H1 (cell line): ENCODE data around the gene VPS72. TPM values are rescaled to one million over a fixed set of nuclear protein-coding genes. Genes with fewer than 3 reads are reported as not detected.

Experiments used
- CTCF ChIA-PET: fragments of 300-600 bp; sonication (Branson Sonifier 250); formaldehyde crosslinking; loops from one replicate; lab custom pipeline; 2021; ENCODE audit not compliant: partially characterized antibody; lab: Charles Lee
- POLR2A ChIA-PET: fragments of 300-600 bp; sonication (Branson Sonifier 250); formaldehyde crosslinking; loops from one replicate; lab custom pipeline; 2021; ENCODE audit warnings: inconsistent platforms; ENCODE audit not compliant: partially characterized antibody; lab: Charles Lee
- DNase-seq, 2 experiments: peaks; one replicate each; pipeline versions ENCODE4 v3.0.0 to v3.0.0-alpha.2; 2010 to 2022; ENCODE audit warnings: low spot score in 2 of 2, low read depth in 1 of 2, mixed read lengths in 1 of 2
- FAIRE-seq: peaks from 2 replicates; lab custom pipeline; 2011; peaks lifted over from hg19 to GRCh38; lab: Jason Lieb, UNC
- H2AFZ ChIP-seq: 2 replicates; pipeline ENCODE4 v1.8.1; 2012; ENCODE audit warnings: low read length, inconsistent platforms
- H2AK5ac ChIP-seq: 2 replicates; pipeline ENCODE4 v1.6.1; 2013; ENCODE audit warnings: low read depth, low read length
- H2BK120ac ChIP-seq: replicated peaks from 2 replicates; pipeline ENCODE3; 2013; ENCODE audit warnings: low read depth, low read length, inconsistent platforms
- H2BK12ac ChIP-seq: 2 replicates; pipeline ENCODE4 v1.6.1; 2013; ENCODE audit warnings: low read depth, low read length
- H2BK15ac ChIP-seq: 2 replicates; pipeline ENCODE4 v1.6.1; 2013; ENCODE audit warnings: low read length
- H2BK20ac ChIP-seq: 2 replicates; pipeline ENCODE4 v1.6.1; 2013; ENCODE audit warnings: low read length
- H2BK5ac ChIP-seq: 2 replicates; pipeline ENCODE4 v1.6.1; 2013; ENCODE audit warnings: low read depth, low read length
- H3K14ac ChIP-seq: 2 replicates; pipeline ENCODE4 v1.6.1; 2013; ENCODE audit warnings: inconsistent platforms; ENCODE audit not compliant: insufficient read length
- H3K18ac ChIP-seq: 2 replicates; pipeline ENCODE4 v1.6.1; 2013; ENCODE audit warnings: low read length; ENCODE audit errors: extremely low read depth
- H3K23ac ChIP-seq: 2 replicates; pipeline ENCODE4 v1.6.1; 2013; ENCODE audit warnings: inconsistent platforms; ENCODE audit not compliant: insufficient read length
- H3K23me2 ChIP-seq: 2 replicates; pipeline ENCODE4 v1.6.1; 2013; ENCODE audit warnings: low read depth, low read length
- H3K27ac ChIP-seq: 2 replicates; pipeline ENCODE4 v1.6.1; 2011; ENCODE audit warnings: low read depth, low read length, inconsistent platforms
- H3K27me3 ChIP-seq, 4 experiments: replicated peaks in 1 of 4; 1 replicate in 1 of 4; 2 replicates in 3 of 4; pipeline versions ENCODE4 v1.6.1 to v1.8.1; 2011 to 2013; ENCODE audit warnings: low read length in 3 of 4, mild to moderate bottlenecking in 3 of 4, inconsistent platforms in 2 of 4, mixed read lengths in 2 of 4, moderate library complexity in 1 of 4; ENCODE audit not compliant: control insufficient read depth in 3 of 4, insufficient read depth in 3 of 4; ENCODE audit errors: extremely low read depth in 1 of 4
- H3K36me3 ChIP-seq, 4 experiments: 2 replicates each; pipeline versions ENCODE4 v1.6.1 to v1.8.1; 2011 to 2013; ENCODE audit warnings: mild to moderate bottlenecking in 4 of 4, low read length in 3 of 4, moderate library complexity in 2 of 4, control low read depth in 1 of 4, inconsistent platforms in 1 of 4; ENCODE audit not compliant: insufficient read depth in 4 of 4, control insufficient read depth in 2 of 4
- H3K4ac ChIP-seq: replicated peaks from 2 replicates; pipeline ENCODE3; 2013; ENCODE audit warnings: low read length, low read depth, mixed read lengths, inconsistent platforms; ENCODE audit not compliant: insufficient read length
- H3K4me1 ChIP-seq, 4 experiments: replicated peaks in 1 of 4; 1 replicate in 1 of 4; 2 replicates in 3 of 4; pipeline versions ENCODE4 v1.6.1 to v1.8.1; 2011 to 2013; ENCODE audit warnings: low read length in 3 of 4, inconsistent platforms in 2 of 4, mixed read lengths in 1 of 4; ENCODE audit not compliant: insufficient read depth in 4 of 4, control insufficient read depth in 3 of 4
- H3K4me2 ChIP-seq, 2 experiments: 2 replicates each; pipeline versions ENCODE4 v1.6.1 to v1.8.1; 2011 to 2013; ENCODE audit warnings: low read depth in 2 of 2, low read length in 2 of 2, control low read depth in 1 of 2, inconsistent platforms in 1 of 2, mild to moderate bottlenecking in 1 of 2; ENCODE audit not compliant: insufficient read depth in 1 of 2
- H3K4me3 ChIP-seq, 4 experiments: fragments of 200-600, 300-600 bp in 1 of 4; sonication (generic), shearing (Covaris generic), sonication (Bioruptor Twin) in 1 of 4; 2 replicates each; pipeline versions ENCODE4 v1.5.1 to v1.8.1; 2011 to 2016; ENCODE audit warnings: low read length in 4 of 4, low read depth in 3 of 4, control low read depth in 2 of 4, inconsistent platforms in 2 of 4, mild to moderate bottlenecking in 2 of 4, mixed read lengths in 1 of 4, moderate library complexity in 1 of 4; ENCODE audit not compliant: insufficient read depth in 2 of 4; ENCODE audit errors: extremely low read depth in 1 of 4
- H3K56ac ChIP-seq: replicated peaks from 2 replicates; pipeline ENCODE3; 2013; ENCODE audit warnings: low read depth, mild to moderate bottlenecking, mixed read lengths, low read length, inconsistent platforms; ENCODE audit not compliant: insufficient read length
- H3K79me1 ChIP-seq: 2 replicates; pipeline ENCODE4 v1.6.1; 2013; ENCODE audit warnings: low read depth, low read length, control low read depth
- H3K79me2 ChIP-seq, 2 experiments: 2 replicates each; pipeline versions ENCODE4 v1.6.1 to v1.8.1; 2012 to 2013; ENCODE audit warnings: low read length in 2 of 2, mild to moderate bottlenecking in 2 of 2, inconsistent platforms in 1 of 2; ENCODE audit not compliant: insufficient read depth in 2 of 2, control insufficient read depth in 1 of 2
- H3K9ac ChIP-seq, 4 experiments: replicated peaks in 1 of 4; 1 replicate in 1 of 4; 2 replicates in 3 of 4; pipeline versions ENCODE4 v1.6.1 to v1.8.1; 2011 to 2013; ENCODE audit warnings: low read depth in 3 of 4, low read length in 3 of 4, control low read depth in 2 of 4, mild to moderate bottlenecking in 2 of 4, moderate library complexity in 2 of 4, inconsistent platforms in 1 of 4; ENCODE audit errors: extremely low read depth in 1 of 4
- H3K9me3 ChIP-seq, 2 experiments: 2 replicates each; pipeline versions ENCODE4 v1.6.1 to v1.8.1; 2012 to 2013; ENCODE audit warnings: mild to moderate bottlenecking in 2 of 2, moderate library complexity in 2 of 2, control low read depth in 1 of 2, inconsistent platforms in 1 of 2, low read depth in 1 of 2, low read length in 1 of 2, mixed read lengths in 1 of 2; ENCODE audit not compliant: insufficient read depth in 2 of 2
- H4K20me1 ChIP-seq, 2 experiments: replicated peaks in 1 of 2; 2 replicates each; pipeline versions ENCODE3 to v1.8.1; 2011 to 2013; ENCODE audit warnings: inconsistent platforms in 2 of 2, low read length in 2 of 2, mild to moderate bottlenecking in 1 of 2; ENCODE audit not compliant: insufficient read depth in 2 of 2, control insufficient read depth in 1 of 2
- H4K5ac ChIP-seq: 2 replicates; pipeline ENCODE4 v1.6.1; 2013; ENCODE audit warnings: low read length, low read depth, mixed read lengths, inconsistent platforms; ENCODE audit not compliant: insufficient read length
- H4K8ac ChIP-seq: 2 replicates; pipeline ENCODE4 v1.8.0; 2013; ENCODE audit warnings: mild to moderate bottlenecking, moderate library complexity, low read length, inconsistent platforms; ENCODE audit not compliant: insufficient read depth; ENCODE audit errors: extremely low read depth
- H4K91ac ChIP-seq: replicated peaks from 2 replicates; pipeline ENCODE3; 2013; ENCODE audit warnings: low read length, mixed read lengths, inconsistent platforms; ENCODE audit not compliant: insufficient read length
- ASH2L ChIP-seq: fragments of 200-600, 300-600 bp; sonication (generic); IDR thresholded peaks from one replicate; pipeline ENCODE4 v1.7.1; 2017; ENCODE audit warnings: low read length
- CHD2 ChIP-seq: IDR thresholded peaks from 2 replicates; pipeline ENCODE4 v1.6.1; 2012; ENCODE audit warnings: low read length, improper control_type of control experiment
- CREB1 ChIP-seq: IDR thresholded peaks from 2 replicates; pipeline ENCODE4 v1.6.1; 2012; ENCODE audit warnings: inconsistent platforms
- HDAC6 ChIP-seq: IDR thresholded peaks from one replicate; pipeline ENCODE4 v1.7.1; 2012; ENCODE audit warnings: low read depth, mild to moderate bottlenecking, inconsistent platforms, low read length, moderate library complexity
- JUND ChIP-seq: IDR thresholded peaks from 2 replicates; pipeline ENCODE4 v1.6.1; 2011; ENCODE audit warnings: mild to moderate bottlenecking, improper control_type of control experiment, low read length
- KDM1A ChIP-seq: fragments of 200-600, 300-600 bp; sonication (generic); IDR thresholded peaks from 2 replicates; pipeline ENCODE4 v1.7.1; 2016; ENCODE audit warnings: mild to moderate bottlenecking, low read length, borderline replicate concordance
- KDM4A ChIP-seq: IDR thresholded peaks from one replicate; pipeline ENCODE4 v1.7.1; 2012; ENCODE audit warnings: low read depth, mild to moderate bottlenecking, moderate library complexity, low read length, inconsistent platforms; ENCODE audit not compliant: severe bottlenecking
- POLR2AphosphoS5 ChIP-seq: IDR thresholded peaks from 2 replicates; pipeline ENCODE4 v1.6.1; 2011; ENCODE audit warnings: low read depth, low read length
- POU5F1 ChIP-seq: IDR thresholded peaks from 2 replicates; pipeline ENCODE4 v1.6.1; 2011; ENCODE audit warnings: low read depth, mild to moderate bottlenecking, low read length, moderate library complexity
- RBBP5 ChIP-seq: IDR thresholded peaks from 2 replicates; pipeline ENCODE4 v1.7.1; 2012; ENCODE audit warnings: low read depth, mild to moderate bottlenecking, inconsistent platforms, low read length, moderate library complexity, borderline replicate concordance
- WGBS, 2 experiments: shearing (Covaris generic) in 1 of 2; methylation state at CpG; one replicate each; pipeline versions ENCODE4 v1.1.6 to v1.1.7; 2013 to 2015; ENCODE audit warnings: low lambda C conversion rate in 2 of 2, mixed read lengths in 2 of 2, inconsistent platforms in 1 of 2, low coverage in 1 of 2, missing lambda C conversion rate in 1 of 2; ENCODE audit not compliant: insufficient replicate concordance in 2 of 2, insufficient coverage in 1 of 2, insufficient read length in 1 of 2; ENCODE audit errors: extremely low coverage in 1 of 2, missing lambda C conversion rate in 1 of 2; 5-methylcytosine and 5-hydroxymethylcytosine counted together
- polyA plus RNA-seq, 7 experiments: library from polyadenylated mRNA; depleted of rRNA in 3 of 7; stranded (reverse) in 5 of 7; unstranded in 2 of 7; fragments of >200 nt in 5 of 7; fragments of 200-250 nt in 2 of 7; gene quantifications; 1 replicate in 5 of 7; 2 replicates in 1 of 7; 4 replicates in 1 of 7; pipeline versions ENCODE4 v1.2.1 to v1.2.3, GENCODE V29; 2011 to 2013; ENCODE audit warnings: missing spikeins in 2 of 7, mixed read lengths in 2 of 7
- total RNA-seq: library from RNA; stranded (reverse); fragmentation: NEBNext Ultra II Directional; extraction: Animal tissue kit (Norgen Biotek cat#: 25700); gene quantifications from 2 replicates; pipeline ENCODE4 v1.2.1, GENCODE V29; 2021
- TF ChIP-seq, protein P1 (sequence below): IDR thresholded peaks from 2 replicates; pipeline ENCODE4 v1.6.1; 2012; ENCODE audit warnings: inconsistent platforms

VPS72 gene
- total and polyA plus RNA-seq, 2 of the 8 experiments (the other 6 are each of a cell fraction or from before 2014, with no cell fraction given): 86.6 to 121 TPM

DNA sequence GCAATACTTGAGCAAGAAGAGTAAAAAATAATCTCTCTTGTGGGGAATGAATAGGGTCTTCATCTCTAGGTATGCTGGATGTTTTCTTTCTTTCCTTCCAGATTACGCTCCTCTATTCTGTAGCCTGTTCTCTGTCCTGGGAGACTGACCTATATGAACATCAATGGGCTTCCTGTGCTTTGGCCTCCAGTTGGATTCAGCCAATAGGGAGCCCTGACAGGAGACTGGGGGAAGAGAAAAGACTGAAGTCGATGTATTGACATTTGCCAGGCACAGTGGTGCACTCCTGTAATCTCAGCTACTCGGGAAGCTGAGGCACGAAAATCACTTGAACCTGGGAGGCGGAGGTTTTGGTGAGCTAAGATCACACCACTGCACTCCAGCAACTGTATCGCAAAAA lies 61.2 kb downstream of the VPS72 start:
- Histone ChIP-seq H2BK120ac (no peak overlapping the region), H3K23ac (no peak overlapping the region), H2AFZ (no peak overlapping the region), H4K5ac (no peak overlapping the region), H3K4me2 (no peak overlapping the region), H3K23me2 (peaks cover 15% of the 10 kb centered on the region), H3K27me3 (peaks cover 0 to 25% (median 18%) of the 10 kb centered on the region in 4 experiments; a peak in 5 of 7 replicates), H2AK5ac (no peak overlapping the region), H3K18ac (no peak overlapping the region), H3K9ac (no peak overlapping the region), H3K4me1 (peaks cover 0 to 13% (median 10%) of the 10 kb centered on the region in 4 experiments; a peak in 6 of 7 replicates), H2BK12ac (no peak overlapping the region), H3K79me2 (no peaks in the 10 kb centered on the region), H2BK15ac (no peak overlapping the region), H3K56ac (no peak overlapping the region), H3K27ac (no peak overlapping the region), H3K4ac (no peak overlapping the region), H4K91ac (no peak overlapping the region), H4K8ac (no peak overlapping the region), H3K4me3 (no peak overlapping the region), H4K20me1 (peaks cover 0 to 2% of the 10 kb centered on the region in 2 experiments), H3K14ac (no peak overlapping the region), H3K79me1 (no peaks in the 10 kb centered on the region), H2BK5ac (no peak overlapping the region), H2BK20ac (no peak overlapping the region), H3K9me3 (no peaks in the 10 kb centered on the region), H3K36me3 (no peaks in the 10 kb centered on the region)
- TF ChIP-seq CHD2: no peak
- no peak for TF ChIP-seq POU5F1
- TF ChIP-seq HDAC6: no peak
- no peak for TF ChIP-seq KDM1A
- no peak for TF ChIP-seq ASH2L
- no peak for TF ChIP-seq KDM4A
- no peak for TF ChIP-seq JUND
- TF ChIP-seq POLR2AphosphoS5: no peak
- TF ChIP-seq, protein P1, sequence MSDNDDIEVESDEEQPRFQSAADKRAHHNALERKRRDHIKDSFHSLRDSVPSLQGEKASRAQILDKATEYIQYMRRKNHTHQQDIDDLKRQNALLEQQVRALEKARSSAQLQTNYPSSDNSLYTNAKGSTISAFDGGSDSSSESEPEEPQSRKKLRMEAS: no peak
- TF ChIP-seq RBBP5: no peak
- TF ChIP-seq CREB1: no peak
- 84% methylated on average over 6 of the region's 6 CpGs; no CpG with 5 or more reads in 1 of the 2 experiments for WGBS, 2 experiments
- ChIA-PET CTCF (interaction anchor here (0.6 to 1.9 kb wide), 4 partner anchors 20 to 425 kb away, joined by 3 to 7 read pairs (median 4); no protein-coding TSS in a partner anchor), POLR2A (interaction anchor here (0.6 to 9.8 kb wide), 4 partner anchors 16 to 208 kb away, joined by 3 to 124 read pairs (median 4); partner anchors contain the start of gene SEMA6C)
- FAIRE-seq (no peak), DNase-seq (no peak)
